Prostate gland (tissue), 2 donors: Measurements from ENCODE around the gene ZNF516.

ENCODE experiments used
- POLR2A ChIP-seq: fragments of 450-650 bp; IDR thresholded peaks from one replicate; pipeline ENCODE4 v1.6.1; 2016; ENCODE audit warnings: antibody characterized with exemption, mild to moderate bottlenecking
- POLR2AphosphoS5 ChIP-seq: sonication (generic); formaldehyde crosslinking; IDR thresholded peaks from one replicate; pipeline ENCODE4 v1.6.1; 2017; ENCODE audit warnings: antibody characterized with exemption
- TF ChIP-seq, protein P1 (sequence below), 4 experiments: fragments of 200-600 bp in 2 of 4; fragments of 450-650 bp in 2 of 4; sonication (generic) in 2 of 4; IDR thresholded peaks; 1 replicate in 3 of 4; 2 replicates in 1 of 4; pipeline ENCODE4 v1.5.1; 2016 to 2019; ENCODE audit warnings: antibody characterized with exemption in 4 of 4, mild to moderate bottlenecking in 2 of 4, moderate library complexity in 2 of 4

- TF ChIP-seq POLR2A: no peak
- TF ChIP-seq, protein P1, sequence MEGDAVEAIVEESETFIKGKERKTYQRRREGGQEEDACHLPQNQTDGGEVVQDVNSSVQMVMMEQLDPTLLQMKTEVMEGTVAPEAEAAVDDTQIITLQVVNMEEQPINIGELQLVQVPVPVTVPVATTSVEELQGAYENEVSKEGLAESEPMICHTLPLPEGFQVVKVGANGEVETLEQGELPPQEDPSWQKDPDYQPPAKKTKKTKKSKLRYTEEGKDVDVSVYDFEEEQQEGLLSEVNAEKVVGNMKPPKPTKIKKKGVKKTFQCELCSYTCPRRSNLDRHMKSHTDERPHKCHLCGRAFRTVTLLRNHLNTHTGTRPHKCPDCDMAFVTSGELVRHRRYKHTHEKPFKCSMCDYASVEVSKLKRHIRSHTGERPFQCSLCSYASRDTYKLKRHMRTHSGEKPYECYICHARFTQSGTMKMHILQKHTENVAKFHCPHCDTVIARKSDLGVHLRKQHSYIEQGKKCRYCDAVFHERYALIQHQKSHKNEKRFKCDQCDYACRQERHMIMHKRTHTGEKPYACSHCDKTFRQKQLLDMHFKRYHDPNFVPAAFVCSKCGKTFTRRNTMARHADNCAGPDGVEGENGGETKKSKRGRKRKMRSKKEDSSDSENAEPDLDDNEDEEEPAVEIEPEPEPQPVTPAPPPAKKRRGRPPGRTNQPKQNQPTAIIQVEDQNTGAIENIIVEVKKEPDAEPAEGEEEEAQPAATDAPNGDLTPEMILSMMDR (IDR thresholded peaks at IDR 0.05): no peak
- no peak for TF ChIP-seq POLR2AphosphoS5
Observed at GRCh38 chr18:76449111-76449453, 46.0 kb downstream of the ZNF516 start.
